ENCODE data around the gene LRRC4C. TPM values are rescaled to one million over a fixed set of nuclear protein-coding genes. Genes with fewer than 3 reads are reported as not detected.

The LRRC4C gene
- total RNA-seq, 1 experiment from 2014 or later = not detected

- intact Hi-C loops (cut with micrococcal nuclease) = no loop called here
- no peak for ATAC-seq
- no peaks in the 10 kb centered on the region for H3K36me3 ChIP-seq (ENCODE audit: low read depth, low read length)
Observed at GRCh38 chr11:40842750-40843339, 616.6 kb downstream of the LRRC4C start.

DNA sequence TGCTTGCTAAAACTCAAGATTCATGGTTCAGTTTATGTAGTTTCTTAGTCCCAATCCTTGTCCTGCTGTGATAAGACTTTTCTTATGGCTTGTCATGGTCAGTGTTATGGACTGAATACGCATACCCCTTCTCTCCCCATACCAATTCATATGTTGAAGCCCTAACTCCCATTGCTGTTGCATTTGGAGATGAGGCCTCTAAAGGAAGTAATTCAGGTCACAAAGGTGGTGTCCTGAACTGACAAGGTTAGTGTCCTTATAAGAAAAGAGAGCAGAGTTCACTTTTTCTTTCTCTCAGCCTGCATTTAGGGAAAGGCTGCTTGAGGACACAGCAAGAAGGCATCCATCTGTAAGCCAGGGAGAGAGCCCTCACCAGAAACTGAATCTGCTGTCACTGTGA, 618.2 kb downstream of the LRRC4C start:
- ATAC-seq = no peak
- intact Hi-C loops (cut with micrococcal nuclease) = no loop called here
- H3K4me1 ChIP-seq (ENCODE audit: insufficient read depth, low read length) = no peaks in the 10 kb centered on the region

More at GRCh38 chr11:40842750-40843339, 616.6 kb downstream of the LRRC4C start:
- H3K4me3 ChIP-seq (ENCODE audit: low read length) = no peak overlapping the region
- H3K27ac ChIP-seq (ENCODE audit: low read length) = no peak overlapping the region
- CTCF ChIA-PET = no interaction called here
- TF ChIP-seq EZH2 (IDR thresholded peaks at IDR 0.05; ENCODE audit: low read length, unreplicated experiment) = no peak
- TF ChIP-seq EZH2phosphoT487 (IDR thresholded peaks at IDR 0.05; ENCODE audit: borderline replicate concordance, low read length) = no peak
- TF ChIP-seq, protein P1, sequence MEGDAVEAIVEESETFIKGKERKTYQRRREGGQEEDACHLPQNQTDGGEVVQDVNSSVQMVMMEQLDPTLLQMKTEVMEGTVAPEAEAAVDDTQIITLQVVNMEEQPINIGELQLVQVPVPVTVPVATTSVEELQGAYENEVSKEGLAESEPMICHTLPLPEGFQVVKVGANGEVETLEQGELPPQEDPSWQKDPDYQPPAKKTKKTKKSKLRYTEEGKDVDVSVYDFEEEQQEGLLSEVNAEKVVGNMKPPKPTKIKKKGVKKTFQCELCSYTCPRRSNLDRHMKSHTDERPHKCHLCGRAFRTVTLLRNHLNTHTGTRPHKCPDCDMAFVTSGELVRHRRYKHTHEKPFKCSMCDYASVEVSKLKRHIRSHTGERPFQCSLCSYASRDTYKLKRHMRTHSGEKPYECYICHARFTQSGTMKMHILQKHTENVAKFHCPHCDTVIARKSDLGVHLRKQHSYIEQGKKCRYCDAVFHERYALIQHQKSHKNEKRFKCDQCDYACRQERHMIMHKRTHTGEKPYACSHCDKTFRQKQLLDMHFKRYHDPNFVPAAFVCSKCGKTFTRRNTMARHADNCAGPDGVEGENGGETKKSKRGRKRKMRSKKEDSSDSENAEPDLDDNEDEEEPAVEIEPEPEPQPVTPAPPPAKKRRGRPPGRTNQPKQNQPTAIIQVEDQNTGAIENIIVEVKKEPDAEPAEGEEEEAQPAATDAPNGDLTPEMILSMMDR (conservative IDR thresholded peaks at IDR 0.05; ENCODE audit: low read depth, low read length) = no peak
- H3K9me3 ChIP-seq (ENCODE audit: low read length) = no peaks in the 10 kb centered on the region
- BruUV-seq (replicated peaks) = no TSS peak
- no peaks in the 10 kb centered on the region for H3K79me2 ChIP-seq (ENCODE audit: low read length)
- no peaks in the 10 kb centered on the region for H3K27me3 ChIP-seq (ENCODE audit: low read length)
- H3F3A ChIP-seq (ENCODE audit: low read length, unreplicated experiment) = no peaks in the 10 kb centered on the region
- POLR2A ChIA-PET (ENCODE audit: unreplicated experiment) = no interaction called here
- no peak overlapping the region for H3K4me2 ChIP-seq (ENCODE audit: low read length)
- H3K9ac ChIP-seq (ENCODE audit: low read length) = no peak overlapping the region
- no peak for DNase-seq
- no peaks in the 10 kb centered on the region for H3K9me2 ChIP-seq (replicated peaks; ENCODE audit: low read length)
- H3K4me1 ChIP-seq (ENCODE audit: insufficient read depth, low read length) = no peaks in the 10 kb centered on the region
- H2AFZ ChIP-seq (ENCODE audit: low read length) = no peak overlapping the region
- no peaks in the 10 kb centered on the region for H4K20me1 ChIP-seq (ENCODE audit: low read length)

DNA sequence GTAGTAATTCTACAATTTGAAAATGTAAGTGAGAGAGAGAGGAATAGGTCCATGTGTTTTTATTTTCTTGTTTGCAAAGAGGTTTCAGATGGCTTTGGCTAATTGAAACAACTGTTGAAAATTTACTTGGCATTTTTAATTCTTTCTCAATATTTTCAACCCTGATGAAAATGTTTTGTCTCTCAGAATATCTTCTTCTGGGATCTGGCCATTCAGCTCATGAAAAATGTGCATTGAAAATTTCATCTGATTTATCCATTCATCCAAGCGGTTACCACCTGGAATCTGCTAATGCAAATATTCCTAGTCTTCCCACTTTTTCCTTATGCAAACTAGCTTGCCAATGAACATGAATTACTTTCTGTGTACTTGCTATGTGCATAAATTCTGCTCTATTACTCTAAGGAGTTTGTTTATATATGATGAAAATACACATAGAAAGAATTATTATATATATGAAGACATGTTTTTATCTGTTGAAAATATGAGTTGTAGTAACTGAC, 621.2 kb downstream of the LRRC4C start:
- Histone ChIP-seq H4K20me1 (ENCODE audit: low read length) (no peaks in the 10 kb centered on the region), H3K4me3 (ENCODE audit: low read length) (no peak overlapping the region), H3K4me2 (ENCODE audit: low read length) (no peak overlapping the region), H3K9ac (ENCODE audit: low read length) (no peak overlapping the region), H3K36me3 (ENCODE audit: low read depth, low read length) (no peaks in the 10 kb centered on the region), H3K9me3 (ENCODE audit: low read length) (no peaks in the 10 kb centered on the region), H3K27me3 (ENCODE audit: low read length) (no peaks in the 10 kb centered on the region), H3K27ac (ENCODE audit: low read length) (no peak overlapping the region), H3K4me1 (ENCODE audit: insufficient read depth, low read length) (no peaks in the 10 kb centered on the region), H3K79me2 (ENCODE audit: low read length) (no peaks in the 10 kb centered on the region), H2AFZ (ENCODE audit: low read length) (no peak overlapping the region), H3K9me2 (replicated peaks; ENCODE audit: low read length) (no peaks in the 10 kb centered on the region), H3F3A (ENCODE audit: low read length, unreplicated experiment) (no peaks in the 10 kb centered on the region)
- ChIA-PET POLR2A (ENCODE audit: unreplicated experiment) (no interaction called here), CTCF (no interaction called here)
- intact Hi-C loops (cut with micrococcal nuclease) = no loop called here
- ATAC-seq (no peak), DNase-seq (no peak)
- BruUV-seq (replicated peaks) = no TSS peak
- TF ChIP-seq EZH2 (IDR thresholded peaks at IDR 0.05; ENCODE audit: low read length, unreplicated experiment) (no peak), EZH2phosphoT487 (IDR thresholded peaks at IDR 0.05; ENCODE audit: borderline replicate concordance, low read length) (no peak)
- TF ChIP-seq, protein P1 (conservative IDR thresholded peaks at IDR 0.05; ENCODE audit: low read depth, low read length) = no peak

More for the DNA sequence above, 618.2 kb downstream of the LRRC4C start:
- H3K9me3 ChIP-seq (ENCODE audit: low read length) = no peaks in the 10 kb centered on the region
- POLR2A ChIA-PET (ENCODE audit: unreplicated experiment) = no interaction called here
- H3K9ac ChIP-seq (ENCODE audit: low read length) = no peak overlapping the region
- TF ChIP-seq, protein P1 (conservative IDR thresholded peaks at IDR 0.05; ENCODE audit: low read depth, low read length) = no peak
- no peak for TF ChIP-seq EZH2 (IDR thresholded peaks at IDR 0.05; ENCODE audit: low read length, unreplicated experiment)
- TF ChIP-seq EZH2phosphoT487 (IDR thresholded peaks at IDR 0.05; ENCODE audit: borderline replicate concordance, low read length) = no peak
- CTCF ChIA-PET = no interaction called here
- no peak overlapping the region for H3K27ac ChIP-seq (ENCODE audit: low read length)
- H3K9me2 ChIP-seq (replicated peaks; ENCODE audit: low read length) = no peaks in the 10 kb centered on the region
- H3K4me3 ChIP-seq (ENCODE audit: low read length) = no peak overlapping the region
- no peak for DNase-seq
- no peaks in the 10 kb centered on the region for H3K79me2 ChIP-seq (ENCODE audit: low read length)
- BruUV-seq (replicated peaks) = no TSS peak
- no peaks in the 10 kb centered on the region for H4K20me1 ChIP-seq (ENCODE audit: low read length)
- no peak overlapping the region for H3K4me2 ChIP-seq (ENCODE audit: low read length)
- H2AFZ ChIP-seq (ENCODE audit: low read length) = no peak overlapping the region
- no peaks in the 10 kb centered on the region for H3K36me3 ChIP-seq (ENCODE audit: low read depth, low read length)
- H3K27me3 ChIP-seq (ENCODE audit: low read length) = no peaks in the 10 kb centered on the region
- H3F3A ChIP-seq (ENCODE audit: low read length, unreplicated experiment) = no peaks in the 10 kb centered on the region
